ENCODE results near the gene PLAC1. TPM values are rescaled to one million over a fixed set of nuclear protein-coding genes. Genes with fewer than 3 reads are reported as not detected.

Gene PLAC1
- total and polyA plus RNA-seq, 8 donors: 0.07 TPM; not detected in 7

- Histone ChIP-seq H3K27ac (no peak overlapping the region), H3K27me3 (no peaks in the 10 kb centered on the region), H3K9me3 (no peaks in the 10 kb centered on the region), H3K4me1 (no peaks in the 10 kb centered on the region), H3K36me3 (no peaks in the 10 kb centered on the region), H3K4me3 (no peak overlapping the region)
- WGBS, 2 donors: 58 to 64% methylated on average over 3 of the region's 3 CpGs
- no peak for DNase-seq
- no peak for FAIRE-seq
- no peak for ATAC-seq
- no peak for TF ChIP-seq CTCF (IDR thresholded peaks at IDR 0.05)
- intact Hi-C loops (cut with DNase I): no loop called here
These were observed 69.5 kb downstream of the PLAC1 start for GRCh38 chrX:134588806-134589205.

GRCh38 chrX:134580907-134581306, 77.4 kb downstream of the PLAC1 start:
- H3K36me3 ChIP-seq: no peaks in the 10 kb centered on the region
- no peak overlapping the region for H3K4me3 ChIP-seq
- DNase-seq: no peak
- H3K4me1 ChIP-seq: no peaks in the 10 kb centered on the region
- H3K27ac ChIP-seq: no peak overlapping the region
- no peak for TF ChIP-seq CTCF (IDR thresholded peaks at IDR 0.05)
- ATAC-seq: no peak
- no peak for FAIRE-seq
- H3K27me3 ChIP-seq: no peaks in the 10 kb centered on the region
- intact Hi-C loops (cut with DNase I): no loop called here
- WGBS, 2 donors: 86 to 91% methylated on average over 1 of the region's 1 CpG
- no peaks in the 10 kb centered on the region for H3K9me3 ChIP-seq

GRCh38 chrX:134573683-134574035, 84.6 kb downstream of the PLAC1 start:
- Histone ChIP-seq H3K4me1 (no peaks in the 10 kb centered on the region), H3K4me3 (no peak overlapping the region), H3K27ac (no peak overlapping the region), H3K27me3 (peaks cover 0 to 4% (median 0%) of the 10 kb centered on the region in 4 donors), H3K9me3 (no peaks in the 10 kb centered on the region), H3K36me3 (no peaks in the 10 kb centered on the region)
- no peak for ATAC-seq
- WGBS, 2 donors: 62 to 84% methylated on average over 5 of the region's 5 CpGs
- TF ChIP-seq CTCF (IDR thresholded peaks at IDR 0.05): no peak
- no peak for DNase-seq
- no peak for FAIRE-seq
- intact Hi-C loops (cut with DNase I): no loop called here

- no peak for TF ChIP-seq CTCF (IDR thresholded peaks at IDR 0.05)
- no peaks in the 10 kb centered on the region for H3K36me3 ChIP-seq
- H3K4me1 ChIP-seq: no peaks in the 10 kb centered on the region
- DNase-seq (no peak), FAIRE-seq (no peak), ATAC-seq (no peak)
- intact Hi-C loops (cut with DNase I): no loop called here
- H3K4me3 ChIP-seq: no peak overlapping the region
- H3K9me3 ChIP-seq: no peaks in the 10 kb centered on the region
- WGBS, 2 donors: 55 to 58% methylated on average over 5 of the region's 5 CpGs
- peaks cover 0 to 4% (median 0%) of the 10 kb centered on the region in 4 donors for H3K27me3 ChIP-seq
- H3K27ac ChIP-seq: no peak overlapping the region
These were observed 85.2 kb downstream of the PLAC1 start for GRCh38 chrX:134572816-134573682.

DNA sequence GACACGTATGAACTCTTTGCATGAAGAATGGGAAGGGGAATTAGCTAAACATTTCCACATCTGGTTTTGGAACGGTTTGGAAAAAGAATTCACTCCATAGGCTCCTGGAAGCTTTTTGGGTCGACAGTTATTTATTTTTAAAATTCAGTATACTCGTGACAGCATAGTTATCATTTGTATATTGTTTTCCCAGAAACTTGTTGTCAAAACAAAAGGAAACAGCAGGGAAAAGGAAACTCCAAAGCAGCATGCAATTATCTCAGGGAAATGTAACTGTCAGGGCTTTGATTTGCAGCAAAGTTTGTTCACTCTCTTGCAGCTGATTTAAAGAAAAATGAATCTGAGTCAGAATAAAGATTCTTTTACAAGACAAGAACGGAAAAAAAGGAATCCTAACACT, 86.5 kb downstream of the PLAC1 start:
- no peaks in the 10 kb centered on the region for H3K9me3 ChIP-seq
- no peak overlapping the region for H3K27ac ChIP-seq
- no peak for TF ChIP-seq CTCF (IDR thresholded peaks at IDR 0.05)
- H3K4me1 ChIP-seq: no peaks in the 10 kb centered on the region
- no peak for ATAC-seq
- WGBS, 2 donors: 26 to 33% methylated on average over 5 of the region's 5 CpGs
- FAIRE-seq: no peak
- peaks cover 0 to 4% (median 0%) of the 10 kb centered on the region in 4 donors for H3K27me3 ChIP-seq
- DNase-seq: no peak
- H3K4me3 ChIP-seq: no peak overlapping the region
- H3K36me3 ChIP-seq: no peaks in the 10 kb centered on the region
- intact Hi-C loops (cut with DNase I): no loop called here
